Panc1 (cell line): ENCODE measurements around the gene SGSM1. TPM values are rescaled to one million over a fixed set of nuclear protein-coding genes. Genes with fewer than 3 reads are reported as not detected.

ENCODE experiments used
- ATAC-seq: fragments of 200-7000 bp; cut with Tn5 transposase; 2 replicates; pipeline ENCODE4 v1.9.1; 2020; ENCODE audit warnings: mild to moderate bottlenecking, moderate library complexity
- BruUV-seq: library from RNA; stranded (reverse); fragments of 400-500 nt; replicated peaks from 2 replicates; lab custom pipeline; 2021; lab: Mats Ljungman, UMichigan
- CTCF ChIA-PET: fragments of 300-600 bp; sonication (Branson Sonifier 250); formaldehyde crosslinking; loops from one replicate; lab custom pipeline; 2022; ENCODE audit warnings: antibody characterized with exemption; lab: Charles Lee
- POLR2A ChIA-PET: fragments of 300-600 bp; sonication (Branson Sonifier 250); formaldehyde crosslinking; loops from one replicate; lab custom pipeline; 2022; ENCODE audit warnings: antibody characterized with exemption; lab: Charles Lee
- DNase-seq: peaks from one replicate; pipeline ENCODE4 v3.0.0-alpha.2; 2010; ENCODE audit warnings: low read depth, low spot score
- H3K27ac ChIP-seq: 2 replicates; pipeline ENCODE4 v1.5.1; 2011; ENCODE audit warnings: mild to moderate bottlenecking, low read length, inconsistent platforms
- H3K27me3 ChIP-seq: fragments of 200-500 bp; sonication (Bioruptor generic); 2 replicates; pipeline ENCODE4 v1.6.0; 2014; ENCODE audit warnings: low read length, inconsistent platforms; ENCODE audit not compliant: control insufficient read depth, insufficient read depth
- H3K36me3 ChIP-seq: fragments of 200-500 bp; sonication (Bioruptor generic); 2 replicates; pipeline ENCODE4 v1.5.1; 2014; ENCODE audit warnings: inconsistent platforms, mild to moderate bottlenecking, low read length, moderate library complexity; ENCODE audit not compliant: control insufficient read depth, insufficient read depth
- H3K4me1 ChIP-seq: 2 replicates; pipeline ENCODE4 v1.5.1; 2011; ENCODE audit warnings: inconsistent platforms, mild to moderate bottlenecking, low read length, moderate library complexity; ENCODE audit not compliant: control insufficient read depth, insufficient read depth
- H3K4me3 ChIP-seq, 2 experiments: 2 replicates each; pipeline ENCODE4 v1.5.1; 2011 to 2012; ENCODE audit warnings: low read depth in 2 of 2, low read length in 2 of 2, mild to moderate bottlenecking in 2 of 2, inconsistent platforms in 1 of 2, moderate library complexity in 1 of 2
- H3K9me3 ChIP-seq: fragments of 200-500 bp; sonication (Bioruptor generic); 2 replicates; pipeline ENCODE4 v1.5.1; 2014; ENCODE audit warnings: low read depth, mild to moderate bottlenecking, inconsistent platforms, low read length, moderate library complexity; ENCODE audit not compliant: control insufficient read depth, insufficient read depth
- CTCF ChIP-seq: fragments of 450-650 bp; IDR thresholded peaks from 2 replicates; pipeline ENCODE4 v1.5.1; 2017; ENCODE audit warnings: mild to moderate bottlenecking
- POLR2AphosphoS5 ChIP-seq: IDR thresholded peaks from 2 replicates; pipeline ENCODE4 v1.6.1; 2012; ENCODE audit warnings: mild to moderate bottlenecking, low read depth, low read length, moderate library complexity
- REST ChIP-seq, 2 experiments: IDR thresholded peaks; 2 replicates each; pipeline ENCODE4 v1.6.1; 2011 to 2012; ENCODE audit warnings: low read depth in 2 of 2, control low read depth in 1 of 2, low read length in 1 of 2, mild to moderate bottlenecking in 1 of 2, moderate library complexity in 1 of 2; ENCODE audit not compliant: insufficient read depth in 1 of 2
- SIN3A ChIP-seq: IDR thresholded peaks from 2 replicates; pipeline ENCODE4 v1.6.1; 2012; ENCODE audit warnings: low read depth, mild to moderate bottlenecking, low read length, moderate library complexity, borderline replicate concordance; ENCODE audit not compliant: insufficient read depth
- TCF7L2 ChIP-seq: IDR thresholded peaks from 2 replicates; pipeline ENCODE4 v1.6.1; 2011; ENCODE audit warnings: mild to moderate bottlenecking, low read depth, low read length, inconsistent platforms
- in situ Hi-C: cut with HindIII; loops from 2 replicates; pipeline ENCODE4 v1.10.0; 2016; ENCODE audit warnings: low sequenced_read_pairs, low pct_unique_long_range_greater_than_20kb
- intact Hi-C: fragments of 100-400 bp; cut with micrococcal nuclease; formaldehyde crosslinking; loops from one replicate; pipeline ENCODE4 v1.10.0; 2022; ENCODE audit not compliant: unreplicated experiment
- total RNA-seq: library from RNA; stranded (reverse); gene quantifications from one replicate; pipeline ENCODE4 v1.2.1, GENCODE V29; 2021; ENCODE audit not compliant: unreplicated experiment

Gene SGSM1
- total RNA-seq, 1 experiment from 2014 or later: 1.6 TPM

GRCh38 chr22:24867323-24868022 lies 61.5 kb downstream of the SGSM1 start:
- Histone ChIP-seq H3K27me3 (no peaks in the 10 kb centered on the region), H3K4me3 (no peak overlapping the region), H3K36me3 (no peaks in the 10 kb centered on the region), H3K9me3 (no peaks in the 10 kb centered on the region), H3K27ac (no peak overlapping the region), H3K4me1 (no peaks in the 10 kb centered on the region)
- ChIA-PET CTCF (no interaction called here), POLR2A (no interaction called here)
- intact Hi-C loops (no loop called here), in situ Hi-C loops (no loop called here)
- TF ChIP-seq REST (IDR thresholded peaks at IDR 0.05; ENCODE audit: insufficient read depth in 1 of 2, low read depth in 2 of 2, low read length in 1 of 2) (no peak), TCF7L2 (no peak), CTCF (no peak), POLR2AphosphoS5 (no peak), SIN3A (no peak)
- DNase-seq: no peak
- no peak for ATAC-seq
- BruUV-seq: no TSS peak

GRCh38 chr22:24868979-24869378 lies 63.0 kb downstream of the SGSM1 start:
- Histone ChIP-seq H3K9me3 (no peaks in the 10 kb centered on the region), H3K27me3 (no peaks in the 10 kb centered on the region), H3K4me1 (no peaks in the 10 kb centered on the region), H3K27ac (no peak overlapping the region), H3K4me3 (no peak overlapping the region), H3K36me3 (no peaks in the 10 kb centered on the region)
- intact Hi-C loops: no loop called here
- TF ChIP-seq CTCF (no peak), SIN3A (no peak), POLR2AphosphoS5 (no peak), TCF7L2 (no peak), REST (IDR thresholded peaks at IDR 0.05; ENCODE audit: insufficient read depth in 1 of 2, low read depth in 2 of 2, low read length in 1 of 2) (no peak)
- CTCF ChIA-PET: no interaction called here
- BruUV-seq: no TSS peak
- in situ Hi-C loops: no loop called here
- DNase-seq (no peak), ATAC-seq (no peak)
- POLR2A ChIA-PET: no interaction called here
